Stimulated activated CD8-positive, alpha-beta memory T cell treated with anti-CD3 and anti-CD28 coated beads, Interleukin-15, amount 100 ng/mL, for 4 hours (primary cell): Measurements from ENCODE around the gene CLDN24.

Source experiments
- DNase-seq, 2 donors: peaks; one replicate each; pipeline ENCODE4 v3.0.0-alpha.2; 2020; ENCODE audit warnings: low read depth in 2 of 2

CLDN24 gene

DNA sequence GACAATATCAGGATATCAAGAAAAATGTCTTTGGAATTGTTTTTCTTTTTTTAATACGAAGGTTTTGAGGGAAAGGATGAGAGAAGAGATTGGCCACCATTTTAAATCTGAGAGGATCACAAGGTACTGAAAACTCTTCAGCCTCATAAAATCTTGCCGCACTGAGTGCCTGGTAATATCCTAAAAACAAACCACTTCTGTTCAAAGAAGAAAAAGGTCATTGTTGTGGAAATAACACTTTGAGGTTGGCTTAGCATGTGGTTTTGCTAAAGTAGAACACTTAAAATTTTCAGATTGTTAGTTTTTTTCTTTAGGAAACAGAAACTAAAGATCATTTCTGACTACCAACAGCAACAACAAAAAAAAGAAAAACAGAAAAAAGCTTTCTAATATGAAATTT is 1.1 kb downstream of the CLDN24 start:
- no peak for DNase-seq

DNA sequence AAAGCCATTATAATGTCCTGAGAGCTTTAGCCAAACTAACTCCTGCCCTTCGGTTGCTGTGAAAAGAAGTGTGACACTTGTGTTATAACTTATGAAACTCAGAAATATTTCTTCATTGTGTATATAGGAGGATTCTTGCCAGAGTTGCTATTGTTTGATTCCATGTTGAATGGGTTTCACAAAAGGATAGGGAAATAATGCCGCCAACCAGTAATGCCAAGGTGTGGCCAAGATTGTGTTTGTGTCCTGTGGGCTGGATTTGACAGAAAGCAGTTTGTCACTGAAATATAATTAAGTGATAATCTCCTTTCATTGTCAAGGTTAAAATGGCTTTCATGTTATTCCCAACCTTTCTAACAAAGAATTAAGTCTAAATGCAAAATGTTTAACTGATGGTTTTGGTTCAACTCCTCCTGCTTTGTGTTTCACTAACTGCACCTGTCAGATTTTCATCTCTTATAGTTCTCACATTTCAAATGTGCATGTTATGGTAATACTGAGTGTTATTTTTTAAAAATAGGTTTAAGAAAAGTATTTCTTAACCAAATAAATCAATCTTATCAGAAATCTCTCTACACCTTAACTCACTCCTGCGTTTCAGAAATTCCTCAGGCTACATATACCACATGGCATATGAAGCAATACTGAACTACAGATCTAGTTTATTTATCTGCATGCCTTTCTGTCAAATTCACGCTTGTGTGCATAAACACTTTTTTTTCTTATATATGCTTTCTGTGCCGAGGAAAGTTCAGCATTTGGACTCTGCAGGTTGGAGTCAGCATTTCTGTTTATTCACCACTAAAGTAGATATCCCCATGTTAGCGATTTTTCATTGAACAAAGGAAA is 1.8 kb downstream of the CLDN24 start, which contains the start of gene CLDN22:
Gene CLDN22 (minus strand): TSS at position 66 of the 849 bp plus-strand sequence. CDS start 58 bp downstream, at position 8.
- DNase-seq: no peak

DNA sequence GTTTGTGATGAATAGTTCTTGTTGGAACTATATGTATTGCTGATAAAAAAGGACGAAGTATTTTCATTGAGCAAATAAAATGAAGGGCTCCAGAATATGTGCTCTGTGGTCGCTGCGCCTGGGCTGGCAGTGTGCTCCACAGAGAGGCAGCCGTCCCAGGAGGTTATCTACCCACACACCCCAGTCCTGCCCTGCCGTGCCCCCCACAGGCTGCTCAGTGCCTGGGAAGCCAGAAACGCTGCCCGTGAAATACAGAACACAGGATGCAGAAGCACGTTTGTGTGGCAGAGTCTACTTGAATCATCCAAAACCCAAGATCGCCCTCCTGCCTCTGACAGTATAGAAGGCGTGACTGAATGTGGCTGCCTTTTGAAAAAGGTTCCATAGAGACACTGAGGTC is 3.6 kb downstream of the CLDN24 start:
- DNase-seq: no peak

DNA sequence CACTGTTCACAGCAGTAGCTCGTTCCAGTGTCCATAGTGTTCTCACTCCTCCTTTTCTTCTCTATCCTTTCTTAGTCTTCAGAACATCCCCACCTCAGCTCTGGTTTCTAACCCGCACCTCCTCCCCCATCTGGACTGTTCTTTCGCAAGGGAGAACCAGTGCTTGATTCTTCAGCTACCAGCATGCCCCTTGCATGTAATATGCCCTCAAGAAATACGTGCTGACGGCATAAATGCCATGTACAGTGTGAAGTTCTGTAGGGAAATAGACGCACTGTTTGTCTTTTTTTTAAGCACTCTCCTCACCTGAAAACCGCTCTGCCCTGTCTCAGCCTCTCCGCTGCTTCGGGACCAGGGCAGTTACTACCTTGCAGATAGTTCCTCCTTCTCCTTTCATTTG is 7.4 kb downstream of the CLDN24 start:
- no peak for DNase-seq

DNA sequence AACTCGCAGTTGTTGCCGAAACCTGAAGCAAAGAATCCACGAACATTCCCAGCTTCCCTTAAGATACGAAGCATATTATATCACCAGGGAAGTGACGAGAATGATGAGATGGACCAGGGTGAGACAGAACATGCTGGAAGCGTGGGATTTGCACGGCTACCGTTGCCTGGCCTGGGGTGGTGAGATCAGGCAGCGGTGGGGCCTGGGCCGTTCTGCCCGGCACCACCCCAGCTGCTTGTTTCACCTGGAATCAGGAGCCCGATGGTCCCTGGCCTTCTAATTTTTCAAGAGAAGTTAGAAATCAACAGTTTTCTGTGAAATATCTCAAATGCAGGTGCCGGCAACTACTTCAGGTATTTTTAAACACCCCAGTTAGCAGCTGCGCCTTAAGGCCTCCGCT is 7.9 kb downstream of the CLDN24 start:
- no peak for DNase-seq

DNA sequence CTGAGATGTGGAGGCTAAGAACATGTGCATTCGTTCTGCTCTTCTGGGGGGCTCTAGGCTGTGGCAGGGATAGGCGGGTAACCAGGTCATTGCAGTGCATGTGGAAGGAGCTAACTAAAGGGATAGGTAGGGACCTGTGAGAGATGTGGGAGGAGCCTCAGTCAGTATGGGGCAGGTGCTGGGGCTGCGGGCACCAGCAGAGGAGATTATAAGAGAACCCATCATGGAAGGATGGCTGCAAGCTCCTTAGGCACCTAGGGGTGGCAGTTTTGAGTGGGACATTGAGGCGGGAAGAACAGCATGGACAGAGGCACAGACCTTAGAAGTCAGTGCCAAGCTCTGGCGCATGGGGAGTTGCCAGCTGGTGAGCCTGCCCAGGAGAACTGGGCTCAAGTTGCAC is 9.4 kb downstream of the CLDN24 start:
- no peak for DNase-seq

DNA sequence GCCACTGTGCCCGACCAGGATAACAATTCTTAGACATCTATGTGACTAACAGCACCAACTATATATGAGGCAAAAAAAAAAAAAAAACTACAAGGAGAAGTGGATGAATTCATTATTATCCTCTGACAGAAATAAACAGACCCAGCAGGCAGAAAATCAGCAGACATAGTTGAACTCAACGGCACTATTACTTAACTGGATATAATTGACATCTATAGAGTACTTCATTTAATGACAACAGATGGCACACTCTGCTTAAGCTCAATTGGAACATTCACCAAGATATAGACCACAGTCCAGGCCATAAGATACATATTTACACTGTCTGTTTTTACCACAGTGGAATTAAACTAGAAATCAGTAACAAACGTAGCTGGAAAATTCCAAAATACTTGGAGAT is 15.4 kb downstream of the CLDN24 start:
- no peak for DNase-seq

DNA sequence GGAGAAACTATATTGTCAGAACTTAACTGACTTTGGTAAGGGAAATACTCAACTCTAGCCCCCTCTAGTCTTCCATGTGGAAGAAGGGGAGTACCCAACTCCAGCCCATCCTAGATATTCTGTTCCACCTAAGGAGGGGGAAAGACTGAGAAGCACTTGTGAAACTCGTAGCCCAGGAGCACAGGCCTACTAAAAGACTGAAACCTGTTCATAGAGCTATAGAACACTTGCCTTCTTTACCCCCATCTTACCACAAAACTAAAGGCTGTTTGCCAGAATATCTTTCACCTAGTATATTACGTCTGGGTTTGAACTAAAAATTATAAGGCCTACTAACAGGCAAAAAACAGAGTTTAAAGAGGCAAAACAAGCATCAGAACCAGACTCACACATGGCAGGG is 17.7 kb downstream of the CLDN24 start:
- DNase-seq: no peak

DNA sequence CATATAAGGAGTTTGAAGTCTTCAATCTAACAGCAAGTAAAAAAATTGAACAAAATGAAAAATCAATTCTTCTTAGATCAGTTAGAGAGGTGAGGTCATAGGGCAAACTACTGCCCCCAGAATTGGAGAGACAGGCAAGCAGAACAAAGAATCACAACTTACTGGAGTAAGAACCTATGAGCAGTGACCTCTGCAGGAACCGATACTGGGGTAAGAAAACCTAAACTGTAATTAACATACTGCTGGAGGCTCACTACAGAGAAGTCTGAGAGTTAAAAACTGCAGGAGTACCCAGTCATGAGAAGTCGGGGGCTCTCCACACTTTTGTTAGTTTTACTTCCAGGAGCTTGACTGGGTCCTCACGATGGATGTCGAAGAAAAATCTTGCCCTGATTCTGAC is 18.2 kb downstream of the CLDN24 start:
- no peak for DNase-seq

DNA sequence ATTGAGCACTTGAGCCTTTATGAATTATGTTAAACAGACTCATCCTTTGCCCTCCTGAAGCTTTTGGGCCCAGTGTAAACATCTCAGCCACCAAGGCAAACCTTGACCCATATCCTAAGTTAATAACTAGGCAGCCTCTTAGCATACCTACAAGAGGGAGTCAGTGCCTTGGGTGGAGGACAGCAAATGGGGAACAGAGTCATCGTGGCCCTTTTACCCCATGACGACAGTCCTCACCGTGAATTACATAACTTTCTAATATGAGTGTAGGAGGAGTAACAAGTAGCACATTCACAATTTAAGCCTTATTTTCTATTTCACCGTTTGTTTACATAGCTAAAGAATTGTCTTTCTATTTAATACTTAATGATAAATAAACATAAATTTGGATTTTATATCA is 18.9 kb downstream of the CLDN24 start:
- DNase-seq: no peak

DNA sequence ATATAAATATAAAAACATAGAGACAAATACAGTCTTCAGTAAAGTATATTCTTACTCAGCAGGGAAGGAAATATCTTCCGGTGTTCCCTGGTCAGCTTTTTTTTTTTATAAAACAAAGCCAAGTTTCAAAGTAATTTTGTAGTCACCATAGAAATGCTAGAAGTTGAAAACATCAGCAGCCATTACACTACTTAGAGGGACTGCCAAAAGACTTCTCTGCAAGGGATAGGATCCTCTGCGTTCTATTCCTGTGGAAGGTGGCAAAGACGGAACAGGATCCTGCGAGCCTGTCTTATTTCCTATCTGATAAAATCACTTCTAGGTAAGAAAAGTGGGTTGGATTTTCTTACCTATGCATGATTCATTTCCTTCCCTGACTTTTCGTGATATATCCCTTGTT is 21.6 kb downstream of the CLDN24 start:
- DNase-seq: no peak

DNA sequence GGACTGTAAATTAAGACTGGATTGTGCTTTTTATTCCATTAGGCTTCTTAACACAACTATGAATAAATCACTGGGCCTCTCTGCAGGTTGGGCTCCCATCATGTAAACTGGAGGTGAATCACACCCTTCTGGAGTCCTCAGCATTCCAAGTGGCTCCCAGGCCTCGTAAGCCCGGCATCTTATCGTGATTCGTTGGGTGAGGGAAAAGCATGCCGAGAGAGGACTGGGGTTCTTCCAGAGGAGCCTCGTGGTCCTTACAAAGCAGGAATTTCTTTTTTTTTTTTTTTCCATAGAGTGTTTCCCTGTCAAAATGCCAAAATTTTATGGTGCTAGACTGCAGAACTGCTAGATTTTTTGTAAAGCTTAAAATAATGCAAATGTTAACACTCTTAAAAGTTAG is 22.2 kb downstream of the CLDN24 start:
- no peak for DNase-seq

DNA sequence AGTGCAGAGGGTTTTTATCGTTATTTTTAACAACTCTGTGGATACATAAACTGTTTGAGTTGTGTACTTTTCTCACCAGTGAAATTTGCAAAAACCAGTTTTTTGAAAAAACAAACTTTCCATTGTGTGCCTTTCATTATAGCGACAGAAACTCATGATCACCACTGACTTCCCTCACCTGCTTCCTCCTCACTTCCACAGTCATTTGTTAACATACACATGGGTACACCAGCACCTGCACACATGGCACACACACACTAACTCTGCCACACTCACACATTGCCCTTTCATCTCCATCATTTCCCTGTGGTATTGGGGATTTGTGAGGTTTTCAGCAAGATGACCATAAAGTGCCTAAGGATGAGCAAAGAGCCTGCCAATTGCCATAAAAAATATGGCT is 22.8 kb downstream of the CLDN24 start:
- no peak for DNase-seq

DNA sequence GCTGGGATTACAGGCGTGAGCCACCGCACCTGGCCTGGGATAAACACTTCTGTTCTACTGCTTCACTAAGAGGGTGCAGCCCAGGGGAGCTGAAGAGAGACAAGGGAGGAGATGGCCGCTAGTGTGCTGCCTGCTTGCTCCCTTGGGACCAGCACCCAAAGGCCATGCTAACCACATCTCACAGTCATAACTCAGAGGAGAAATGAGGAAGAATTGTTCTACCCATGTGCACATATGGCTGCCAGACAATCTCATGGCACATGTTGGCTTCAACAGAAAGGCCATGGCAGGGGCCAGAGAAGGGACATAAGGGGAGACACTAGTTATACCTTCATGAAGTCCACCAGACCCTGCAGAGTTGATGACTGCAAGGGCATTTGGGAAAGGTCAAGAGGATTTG is 24.6 kb downstream of the CLDN24 start:
- DNase-seq: no peak

DNA sequence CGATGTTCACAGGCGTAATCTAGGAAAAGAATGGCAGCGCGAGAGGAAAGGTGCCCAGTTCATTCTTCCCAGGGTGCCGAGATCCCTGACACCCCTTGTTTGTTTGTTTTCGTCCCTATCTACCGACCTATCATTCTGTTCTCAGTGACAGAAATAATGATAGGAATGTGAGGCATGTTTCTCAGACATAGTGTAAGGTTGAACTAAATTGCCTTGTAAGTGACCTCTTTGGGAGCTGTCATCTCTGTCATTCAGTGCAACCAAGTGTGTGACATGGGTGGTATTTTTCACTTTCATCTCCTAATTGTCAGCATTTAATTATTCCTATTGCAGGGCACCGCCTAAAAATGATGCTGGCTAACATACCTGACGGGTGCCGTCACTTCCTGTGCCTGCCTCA is 26.5 kb downstream of the CLDN24 start:
- DNase-seq: no peak

DNA sequence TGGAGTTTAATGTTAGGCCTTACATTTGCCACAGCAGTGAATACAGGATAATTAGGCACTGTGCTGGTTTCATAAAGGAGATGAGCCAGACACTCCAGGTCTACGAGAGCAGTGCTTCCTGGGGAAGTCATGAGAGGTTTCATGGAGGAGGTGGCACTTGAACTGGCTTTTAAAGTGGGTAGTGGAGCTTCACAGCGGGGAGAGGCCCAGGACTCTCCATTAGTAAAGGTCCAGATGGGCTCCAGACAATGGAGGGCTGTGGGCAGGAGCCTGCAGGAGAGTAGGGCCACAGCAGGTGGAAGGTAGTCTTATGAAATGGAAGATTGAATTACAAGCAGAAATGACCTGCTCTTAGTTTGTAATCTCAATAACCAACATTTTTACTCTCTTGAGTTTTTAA is 31.2 kb downstream of the CLDN24 start:
- DNase-seq: no peak

DNA sequence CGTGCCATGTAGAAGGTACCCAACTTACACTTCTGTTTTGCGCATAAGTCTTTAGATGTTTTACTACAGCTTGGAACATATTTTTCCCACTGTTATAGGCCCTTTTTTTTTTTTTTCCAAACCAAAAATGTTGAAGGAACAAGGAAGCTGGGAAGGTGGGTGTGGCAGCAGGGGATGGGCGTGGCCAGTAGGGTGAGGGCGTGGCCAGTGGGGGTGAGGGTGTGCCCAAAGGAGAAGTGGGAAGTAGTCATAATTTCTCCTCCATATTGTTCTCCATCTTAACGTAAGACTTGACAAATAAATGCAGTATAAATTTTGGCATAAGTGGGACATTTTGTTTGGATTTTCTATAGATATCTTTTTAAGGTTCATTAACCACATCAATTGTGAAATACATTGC is 32.5 kb downstream of the CLDN24 start:
- no peak for DNase-seq

DNA sequence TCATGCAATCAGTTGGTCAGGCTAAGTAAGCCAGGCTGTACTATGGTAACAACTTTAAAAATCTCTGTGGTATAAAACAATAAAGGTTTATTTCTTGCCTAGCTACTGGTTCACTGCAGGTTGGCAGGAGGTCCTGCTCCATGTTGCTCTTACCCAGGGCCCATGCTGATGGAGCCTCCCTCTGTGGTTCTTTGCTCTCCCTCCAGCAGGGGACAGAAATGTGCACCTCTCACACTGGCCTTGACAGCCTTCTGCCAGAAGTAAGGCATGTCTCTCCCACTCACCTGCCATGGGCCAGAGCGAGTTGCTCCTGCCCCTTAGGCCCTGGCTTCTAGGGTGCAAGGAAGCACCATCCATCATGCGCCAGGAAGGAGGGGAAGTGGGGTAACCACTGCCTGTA is 33.3 kb downstream of the CLDN24 start:
- no peak for DNase-seq

DNA sequence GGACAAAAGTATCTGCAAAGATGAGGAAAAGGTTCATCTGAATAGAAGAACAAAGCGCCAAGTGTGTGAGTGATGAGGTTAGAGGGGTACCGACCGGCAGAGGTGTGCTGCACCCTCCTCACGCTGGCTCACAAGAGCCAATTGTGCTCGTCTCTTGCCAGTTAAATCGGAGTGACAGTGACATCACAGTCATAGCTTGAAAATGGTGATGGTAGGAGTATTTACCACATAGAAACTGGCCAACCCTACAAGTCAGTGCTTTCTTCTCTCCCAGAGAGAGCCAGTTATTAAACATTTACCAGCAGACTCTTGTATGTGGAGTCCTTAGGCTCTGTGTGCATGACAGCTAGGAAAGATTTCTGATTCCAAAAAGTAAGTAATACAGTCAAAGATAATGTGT is 34.5 kb downstream of the CLDN24 start:
- DNase-seq: no peak

DNA sequence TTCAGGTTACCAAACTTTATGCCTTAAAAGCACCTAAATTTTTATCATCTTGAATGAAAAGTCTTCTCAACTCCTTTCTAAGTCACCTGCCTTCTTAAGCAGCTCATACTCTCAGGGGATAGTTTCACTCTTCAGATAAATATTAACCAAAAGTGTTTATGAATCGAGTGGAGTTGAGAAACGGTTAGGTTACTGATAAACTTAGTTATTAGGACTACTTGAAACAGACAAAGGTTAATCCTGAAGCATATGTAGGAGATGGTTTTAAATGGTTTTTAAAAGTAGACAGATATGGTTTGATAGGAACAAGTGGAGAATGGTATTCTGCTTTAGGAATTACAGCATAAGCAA is 34.9 kb downstream of the CLDN24 start:
- DNase-seq: no peak

DNA sequence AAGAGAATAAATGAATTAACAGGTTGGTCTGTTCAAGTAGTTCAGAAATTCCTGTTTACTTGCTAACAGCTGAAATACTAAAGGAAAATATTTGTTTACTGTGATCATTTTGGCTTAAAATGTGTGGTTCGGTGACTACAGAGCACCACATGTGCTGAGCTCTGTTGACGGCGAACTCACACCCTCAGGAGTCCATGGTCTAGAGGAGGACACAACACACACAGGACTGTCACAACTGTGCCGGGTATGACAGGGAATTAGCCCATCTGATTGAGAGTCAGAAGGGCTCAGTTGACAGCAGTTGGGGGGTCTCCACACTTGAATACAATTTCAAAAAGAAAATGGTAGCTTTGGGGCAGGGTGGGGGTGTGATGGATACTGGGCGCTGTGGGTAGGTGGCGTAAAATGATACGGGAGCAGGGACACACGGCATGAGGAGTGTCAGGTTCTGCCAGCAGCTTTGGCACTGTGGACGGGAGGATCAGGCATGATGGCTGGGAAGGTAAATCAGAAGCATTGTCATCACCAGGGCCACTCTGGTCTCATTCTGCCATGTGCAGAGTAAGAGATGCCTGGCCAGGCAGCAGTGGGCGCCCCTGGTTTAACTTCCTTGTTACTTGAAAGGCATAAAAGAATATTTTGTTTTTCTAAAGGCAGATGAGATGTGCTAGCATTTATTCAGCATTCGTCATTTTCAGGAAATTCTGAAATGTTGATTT is 35.5 kb downstream of the CLDN24 start:
- DNase-seq: no peak

DNA sequence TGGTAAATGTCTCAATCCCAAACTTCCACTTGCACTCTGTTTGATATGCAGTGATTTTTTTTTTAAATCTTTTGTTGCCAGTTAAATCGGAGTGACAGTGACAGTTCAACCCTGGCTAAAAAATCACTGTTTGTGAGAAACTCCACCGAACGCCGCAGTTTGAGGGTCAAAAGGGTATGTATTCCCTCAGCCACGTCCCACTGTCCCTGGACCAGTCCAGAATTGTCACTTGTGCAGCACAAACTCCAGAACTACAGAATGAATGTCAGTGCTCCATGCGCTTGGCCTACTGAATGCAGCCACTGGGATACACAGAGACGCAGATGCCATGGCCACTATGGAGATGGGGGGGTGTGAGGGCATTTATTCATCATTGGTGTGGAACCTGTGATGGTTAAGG is 36.3 kb downstream of the CLDN24 start:
- DNase-seq: no peak

DNA sequence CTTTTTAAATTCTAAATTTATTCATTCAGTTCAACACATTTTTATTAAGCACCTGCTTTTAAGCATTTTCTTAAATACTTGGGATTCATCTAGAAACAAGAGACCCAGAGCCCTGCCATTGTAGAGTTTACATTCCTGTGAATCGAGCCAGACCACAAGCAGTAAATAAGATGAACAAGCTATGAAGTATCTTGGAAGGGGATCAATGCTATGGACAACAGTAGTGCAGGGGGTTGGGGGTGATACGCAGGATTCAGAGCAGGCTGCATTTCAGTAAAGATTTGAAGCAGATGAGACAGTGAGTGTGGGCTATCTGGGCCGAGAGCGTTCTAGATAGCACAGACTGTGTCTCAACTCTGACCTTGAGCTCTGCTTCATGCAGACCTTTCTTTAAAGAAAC is 37.3 kb downstream of the CLDN24 start:
- no peak for DNase-seq
